Measurements from ENCODE around the gene MYH10.

DNA sequence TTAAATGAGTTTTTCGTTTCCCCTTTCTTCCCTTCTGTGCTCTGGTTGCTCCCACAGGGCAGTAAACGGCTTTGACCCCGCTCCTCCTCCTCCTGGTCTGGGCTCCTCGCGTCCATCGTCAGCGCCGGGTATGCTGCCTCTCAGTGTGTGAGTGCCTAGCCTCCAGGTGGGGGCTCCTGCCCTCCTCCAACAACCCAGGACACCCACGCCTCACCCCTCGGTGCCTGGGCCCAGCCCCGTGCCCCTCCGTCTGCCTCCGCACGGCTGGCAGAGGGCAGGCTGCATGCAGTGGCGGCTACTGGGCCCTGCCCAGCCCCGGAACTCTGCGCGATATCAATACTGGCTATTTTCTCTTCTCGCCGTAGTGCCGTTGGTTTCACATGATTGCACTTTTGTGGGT lies 163.7 kb downstream of the MYH10 start:
- TF ChIP-seq CTCF (IDR thresholded peaks at IDR 0.05) (no peak), POLR2A (IDR thresholded peaks at IDR 0.05) (no peak), EP300 (IDR thresholded peaks at IDR 0.05) (no peak)

Measured in ovary (tissue), 3 donors.